HL-60 (cell line): Measurements from ENCODE around the gene TRIM28.

ENCODE experiments used
- GABPA ChIP-seq: IDR thresholded peaks from 2 replicates; pipeline ENCODE4 v1.6.1; 2012; ENCODE audit warnings: low read depth
- TF ChIP-seq, protein P1 (sequence below): IDR thresholded peaks from one replicate; pipeline ENCODE4 v1.5.1; 2011; ENCODE audit warnings: low read length, control low read depth, inconsistent platforms; ENCODE audit not compliant: insufficient read depth
- TF ChIP-seq, protein P2 (sequence below): IDR thresholded peaks from 2 replicates; pipeline ENCODE4 v1.6.1; 2012; ENCODE audit warnings: low read depth; ENCODE audit not compliant: insufficient replicate concordance

DNA sequence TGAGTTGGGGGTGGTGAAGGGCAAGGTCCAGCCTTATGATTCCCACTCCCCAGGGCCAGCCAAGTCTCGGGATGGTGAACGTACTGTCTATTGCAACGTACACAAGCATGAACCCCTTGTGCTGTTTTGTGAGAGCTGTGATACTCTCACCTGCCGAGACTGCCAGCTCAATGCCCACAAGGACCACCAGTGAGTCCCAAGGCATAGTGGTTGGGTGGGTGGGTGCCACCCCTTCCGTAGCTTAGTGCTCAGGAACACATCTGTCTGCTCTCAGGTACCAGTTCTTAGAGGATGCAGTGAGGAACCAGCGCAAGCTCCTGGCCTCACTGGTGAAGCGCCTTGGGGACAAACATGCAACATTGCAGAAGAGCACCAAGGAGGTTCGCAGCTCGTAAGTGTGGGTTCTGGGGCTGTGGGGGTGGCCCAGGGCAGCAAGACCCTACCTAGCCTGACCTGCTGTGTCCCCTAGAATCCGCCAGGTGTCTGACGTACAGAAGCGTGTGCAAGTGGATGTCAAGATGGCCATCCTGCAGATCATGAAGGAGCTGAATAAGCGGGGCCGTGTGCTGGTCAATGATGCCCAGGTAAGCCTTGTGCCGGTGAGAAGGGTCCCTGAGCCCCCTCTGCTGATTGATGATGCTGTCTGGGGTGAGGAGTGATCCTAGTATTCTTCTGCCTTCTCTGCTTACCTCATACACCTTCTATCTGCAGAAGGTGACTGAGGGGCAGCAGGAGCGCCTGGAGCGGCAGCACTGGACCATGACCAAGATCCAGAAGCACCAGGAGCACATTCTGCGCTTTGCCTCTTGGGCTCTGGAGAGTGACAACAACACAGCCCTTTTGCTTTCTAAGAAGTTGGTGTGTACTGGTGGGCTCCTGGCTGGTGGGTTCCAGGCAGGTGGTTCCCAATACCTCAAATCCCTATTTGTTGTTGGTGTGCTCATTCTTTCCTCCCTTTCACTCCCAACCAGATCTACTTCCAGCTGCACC is 3.8 kb downstream of the TRIM28 start:
- TF ChIP-seq, protein P1, sequence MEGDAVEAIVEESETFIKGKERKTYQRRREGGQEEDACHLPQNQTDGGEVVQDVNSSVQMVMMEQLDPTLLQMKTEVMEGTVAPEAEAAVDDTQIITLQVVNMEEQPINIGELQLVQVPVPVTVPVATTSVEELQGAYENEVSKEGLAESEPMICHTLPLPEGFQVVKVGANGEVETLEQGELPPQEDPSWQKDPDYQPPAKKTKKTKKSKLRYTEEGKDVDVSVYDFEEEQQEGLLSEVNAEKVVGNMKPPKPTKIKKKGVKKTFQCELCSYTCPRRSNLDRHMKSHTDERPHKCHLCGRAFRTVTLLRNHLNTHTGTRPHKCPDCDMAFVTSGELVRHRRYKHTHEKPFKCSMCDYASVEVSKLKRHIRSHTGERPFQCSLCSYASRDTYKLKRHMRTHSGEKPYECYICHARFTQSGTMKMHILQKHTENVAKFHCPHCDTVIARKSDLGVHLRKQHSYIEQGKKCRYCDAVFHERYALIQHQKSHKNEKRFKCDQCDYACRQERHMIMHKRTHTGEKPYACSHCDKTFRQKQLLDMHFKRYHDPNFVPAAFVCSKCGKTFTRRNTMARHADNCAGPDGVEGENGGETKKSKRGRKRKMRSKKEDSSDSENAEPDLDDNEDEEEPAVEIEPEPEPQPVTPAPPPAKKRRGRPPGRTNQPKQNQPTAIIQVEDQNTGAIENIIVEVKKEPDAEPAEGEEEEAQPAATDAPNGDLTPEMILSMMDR, result no peak
- TF ChIP-seq, protein P2, sequence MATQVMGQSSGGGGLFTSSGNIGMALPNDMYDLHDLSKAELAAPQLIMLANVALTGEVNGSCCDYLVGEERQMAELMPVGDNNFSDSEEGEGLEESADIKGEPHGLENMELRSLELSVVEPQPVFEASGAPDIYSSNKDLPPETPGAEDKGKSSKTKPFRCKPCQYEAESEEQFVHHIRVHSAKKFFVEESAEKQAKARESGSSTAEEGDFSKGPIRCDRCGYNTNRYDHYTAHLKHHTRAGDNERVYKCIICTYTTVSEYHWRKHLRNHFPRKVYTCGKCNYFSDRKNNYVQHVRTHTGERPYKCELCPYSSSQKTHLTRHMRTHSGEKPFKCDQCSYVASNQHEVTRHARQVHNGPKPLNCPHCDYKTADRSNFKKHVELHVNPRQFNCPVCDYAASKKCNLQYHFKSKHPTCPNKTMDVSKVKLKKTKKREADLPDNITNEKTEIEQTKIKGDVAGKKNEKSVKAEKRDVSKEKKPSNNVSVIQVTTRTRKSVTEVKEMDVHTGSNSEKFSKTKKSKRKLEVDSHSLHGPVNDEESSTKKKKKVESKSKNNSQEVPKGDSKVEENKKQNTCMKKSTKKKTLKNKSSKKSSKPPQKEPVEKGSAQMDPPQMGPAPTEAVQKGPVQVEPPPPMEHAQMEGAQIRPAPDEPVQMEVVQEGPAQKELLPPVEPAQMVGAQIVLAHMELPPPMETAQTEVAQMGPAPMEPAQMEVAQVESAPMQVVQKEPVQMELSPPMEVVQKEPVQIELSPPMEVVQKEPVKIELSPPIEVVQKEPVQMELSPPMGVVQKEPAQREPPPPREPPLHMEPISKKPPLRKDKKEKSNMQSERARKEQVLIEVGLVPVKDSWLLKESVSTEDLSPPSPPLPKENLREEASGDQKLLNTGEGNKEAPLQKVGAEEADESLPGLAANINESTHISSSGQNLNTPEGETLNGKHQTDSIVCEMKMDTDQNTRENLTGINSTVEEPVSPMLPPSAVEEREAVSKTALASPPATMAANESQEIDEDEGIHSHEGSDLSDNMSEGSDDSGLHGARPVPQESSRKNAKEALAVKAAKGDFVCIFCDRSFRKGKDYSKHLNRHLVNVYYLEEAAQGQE, result no peak
- TF ChIP-seq GABPA, result no peak
